Transverse colon (tissue), 4 donors: ENCODE results near the gene LMAN1L.

Experiments
- CTCF ChIP-seq, 5 experiments: fragments of 200-600 bp in 3 of 5; fragments of 450-650 bp in 2 of 5; sonication (generic) in 3 of 5; IDR thresholded peaks; 1 replicate in 2 of 5; 2 replicates in 3 of 5; pipeline ENCODE4 v1.5.1; 2016 to 2017; ENCODE audit warnings: antibody characterized with exemption in 5 of 5, inconsistent platforms in 3 of 5, mild to moderate bottlenecking in 2 of 5, moderate library complexity in 1 of 5
- EP300 ChIP-seq: sonication (generic); formaldehyde crosslinking; IDR thresholded peaks from one replicate; pipeline ENCODE4 v1.6.1; 2017; ENCODE audit warnings: antibody characterized with exemption, low read depth
- POLR2A ChIP-seq: fragments of 450-650 bp; IDR thresholded peaks from one replicate; pipeline ENCODE4 v1.6.1; 2016; ENCODE audit warnings: antibody characterized with exemption, mild to moderate bottlenecking, moderate library complexity
- POLR2AphosphoS5 ChIP-seq, 3 donors: sonication (generic); formaldehyde crosslinking; IDR thresholded peaks; one replicate each; pipeline ENCODE4 v1.6.1; 2016; ENCODE audit warnings: antibody characterized with exemption in 3 of 3

- TF ChIP-seq CTCF (IDR thresholded peaks at IDR 0.05) (no peak), POLR2A (no peak), POLR2AphosphoS5 (IDR thresholded peaks at IDR 0.05) (no peak), EP300 (no peak)
Measured at GRCh38 chr15:74856537-74856936, 43.9 kb downstream of the LMAN1L start.
